ENCODE measurements around the gene MVP.
A peak's percentile ranks its signal among the peaks of the same experiment; 100 is the strongest.
"Not testable (repeated sequence)": the region's sequence is repeated elsewhere in the genome, so short reads cannot be mapped to it uniquely, and the experiment has no call there.

MVP gene

GRCh38 chr16:29790949-29791844, 29.1 kb upstream of the MVP start:
- Histone ChIP-seq H2AFZ (ENCODE audit: low read depth) (peak overlapping the region; percentile 88), H3K4me2 (peak overlapping the region; percentile 93), H4K20me1 (ENCODE audit: insufficient read depth) (no peaks in the 10 kb centered on the region; the same call in 1 of the 2 replicates), H3K9ac (peak overlapping the region; percentile 79), H3K27ac (peak overlapping the region; percentile 55), H3K79me2 (ENCODE audit: insufficient read depth, low read depth) (peaks cover 57% of the 10 kb centered on the region), H3K4me3 (IDR thresholded peaks at IDR 0.05; ENCODE audit: insufficient read depth, low read depth, low read length) (no peak overlapping the region), H3K4me1 (ENCODE audit: low read depth, poor library complexity, severe bottlenecking) (peaks cover 18% of the 10 kb centered on the region), H3K36me3 (ENCODE audit: insufficient read depth) (no peaks in the 10 kb centered on the region), H3K27me3 (ENCODE audit: insufficient read depth, low read depth) (no peaks in the 10 kb centered on the region)
- TF ChIP-seq CTCF (conservative IDR thresholded peaks at IDR 0.05; ENCODE audit: low read depth, low read length), result no peak

- Histone ChIP-seq H3K4me3 (IDR thresholded peaks at IDR 0.05; ENCODE audit: insufficient read depth, low read depth, low read length) (no peak overlapping the region), H3K27ac (peak overlapping the region; percentile 55; the same call in 1 of the 2 replicates), H2AFZ (ENCODE audit: low read depth) (no peak overlapping the region), H3K4me2 (peak overlapping the region; percentile 93), H4K20me1 (ENCODE audit: insufficient read depth) (no peaks in the 10 kb centered on the region; the same call in 1 of the 2 replicates), H3K36me3 (ENCODE audit: insufficient read depth) (no peaks in the 10 kb centered on the region; the same call in 1 of the 2 replicates), H3K9ac (peak overlapping the region; percentile 79; the same call in 1 of the 2 replicates), H3K27me3 (ENCODE audit: insufficient read depth, low read depth) (no peaks in the 10 kb centered on the region), H3K4me1 (ENCODE audit: low read depth, poor library complexity, severe bottlenecking) (peaks cover 18% of the 10 kb centered on the region), H3K79me2 (ENCODE audit: insufficient read depth, low read depth) (peaks cover 66% of the 10 kb centered on the region)
- no peak for TF ChIP-seq CTCF (conservative IDR thresholded peaks at IDR 0.05; ENCODE audit: low read depth, low read length)
Measured at GRCh38 chr16:29791845-29792807, 28.1 kb upstream of the MVP start.

GRCh38 chr16:29793153-29793552, 27.1 kb upstream of the MVP start:
- not testable (repeated sequence) for H3K27ac ChIP-seq; H3K27me3 ChIP-seq (ENCODE audit: insufficient read depth, low read depth); H3K36me3 ChIP-seq (ENCODE audit: insufficient read depth); H4K20me1 ChIP-seq (ENCODE audit: insufficient read depth); H3K4me3 ChIP-seq (IDR thresholded peaks at IDR 0.05; ENCODE audit: insufficient read depth, low read depth, low read length); H2AFZ ChIP-seq (ENCODE audit: low read depth); H3K9ac ChIP-seq
- peaks cover 18% of the 10 kb centered on the region for H3K4me1 ChIP-seq (ENCODE audit: low read depth, poor library complexity, severe bottlenecking)
- peak overlapping the region; percentile 93; the same call in 1 of the 2 replicates for H3K4me2 ChIP-seq
- peaks cover 67% of the 10 kb centered on the region for H3K79me2 ChIP-seq (ENCODE audit: insufficient read depth, low read depth)

GRCh38 chr16:29794231-29794710, 26.0 kb upstream of the MVP start:
- H4K20me1 ChIP-seq (ENCODE audit: insufficient read depth), result no peaks in the 10 kb centered on the region; the same call in 1 of the 2 replicates
- peaks cover 67% of the 10 kb centered on the region for H3K79me2 ChIP-seq (ENCODE audit: insufficient read depth, low read depth)
- H3K4me1 ChIP-seq (ENCODE audit: low read depth, poor library complexity, severe bottlenecking), result peaks cover 18% of the 10 kb centered on the region
- no peak overlapping the region for H3K9ac ChIP-seq
- H3K4me2 ChIP-seq, result no peak overlapping the region
- no peak for TF ChIP-seq CTCF (conservative IDR thresholded peaks at IDR 0.05; ENCODE audit: low read depth, low read length)
- H3K27ac ChIP-seq, result no peak overlapping the region
- no peaks in the 10 kb centered on the region for H3K27me3 ChIP-seq (ENCODE audit: insufficient read depth, low read depth)
- H3K36me3 ChIP-seq (ENCODE audit: insufficient read depth), result peaks cover 8% of the 10 kb centered on the region; the same call in 1 of the 2 replicates
- H2AFZ ChIP-seq (ENCODE audit: low read depth), result no peak overlapping the region
- H3K4me3 ChIP-seq (IDR thresholded peaks at IDR 0.05; ENCODE audit: insufficient read depth, low read depth, low read length), result no peak overlapping the region

All from KMS-11 (cell line).